SK-N-SH treated with all-trans-retinoic acid at 6 μM for 48 hours (cell line): ENCODE results near the gene DIPK1B.

ENCODE experiments used
- ATAC-seq: fragments of 200-7000 bp; cut with Tn5 transposase; 3 replicates; pipeline ENCODE4 v1.9.1; 2020; ENCODE audit warnings: mild to moderate bottlenecking, moderate library complexity
- ARNTL ChIP-seq: fragments of 450-650 bp; formaldehyde crosslinking; IDR thresholded peaks from 2 replicates; pipeline ENCODE4 v1.5.0; 2020; ENCODE audit warnings: low read depth, mild to moderate bottlenecking, moderate library complexity, borderline replicate concordance
- BACH2 ChIP-seq: fragments of 250-450 bp; sonication (Bioruptor Pico); IDR thresholded peaks from 2 replicates; pipeline ENCODE4 v1.9.0; 2021; ENCODE audit warnings: mild to moderate bottlenecking, borderline replicate concordance
- CREB5 ChIP-seq: fragments of 250-450 bp; sonication (Bioruptor Pico); IDR thresholded peaks from 2 replicates; pipeline ENCODE4 v1.5.1; 2020; ENCODE audit warnings: low read depth, mild to moderate bottlenecking, moderate library complexity
- CSDC2 ChIP-seq: fragments of 250-450 bp; sonication (Bioruptor Pico); IDR thresholded peaks from 2 replicates; pipeline ENCODE4 v1.5.0; 2020; ENCODE audit warnings: mild to moderate bottlenecking, moderate library complexity
- CSRNP3 ChIP-seq: fragments of 250-450 bp; sonication (Bioruptor Pico); IDR thresholded peaks from 2 replicates; pipeline ENCODE4 v1.5.1; 2021; ENCODE audit warnings: mild to moderate bottlenecking, moderate library complexity
- ESRRG ChIP-seq: fragments of 250-450 bp; sonication (Bioruptor Pico); IDR thresholded peaks from 2 replicates; pipeline ENCODE4 v1.6.1; 2021; ENCODE audit warnings: mild to moderate bottlenecking
- ISL1 ChIP-seq: fragments of 250-450 bp; sonication (Bioruptor Pico); IDR thresholded peaks from 2 replicates; pipeline ENCODE4 v2.1.2; 2022; ENCODE audit warnings: mild to moderate bottlenecking, moderate library complexity
- OSR1 ChIP-seq: fragments of 250-450 bp; sonication (Bioruptor Pico); IDR thresholded peaks from 2 replicates; pipeline ENCODE4 v1.8.0; 2022; ENCODE audit warnings: moderate library complexity, mild to moderate bottlenecking, inconsistent platforms
- POU6F1 ChIP-seq: fragments of 250-450 bp; sonication (Bioruptor Pico); IDR thresholded peaks from 2 replicates; pipeline ENCODE4 v1.8.0; 2021; ENCODE audit warnings: low read depth, mild to moderate bottlenecking, moderate library complexity, borderline replicate concordance
- SNAI2 ChIP-seq: fragments of 250-450 bp; sonication (Bioruptor Pico); IDR thresholded peaks from 2 replicates; pipeline ENCODE4 v1.5.0; 2020; ENCODE audit warnings: mild to moderate bottlenecking, moderate library complexity
- TCF4 ChIP-seq: fragments of 250-450 bp; sonication (Bioruptor Pico); IDR thresholded peaks from 2 replicates; pipeline ENCODE4 v1.8.0; 2021; ENCODE audit warnings: mild to moderate bottlenecking, moderate library complexity, borderline replicate concordance
- TOX ChIP-seq: fragments of 250-450 bp; sonication (Bioruptor Pico); IDR thresholded peaks from 2 replicates; pipeline ENCODE4 v1.8.0; 2021; ENCODE audit warnings: mild to moderate bottlenecking, moderate library complexity, borderline replicate concordance
- TSHZ2 ChIP-seq: fragments of 250-450 bp; sonication (Bioruptor Pico); IDR thresholded peaks from 2 replicates; pipeline ENCODE4 v1.5.0; 2020; ENCODE audit warnings: mild to moderate bottlenecking, moderate library complexity
- ZFP3 ChIP-seq: fragments of 250-450 bp; sonication (Bioruptor Pico); IDR thresholded peaks from 2 replicates; pipeline ENCODE4 v1.5.0; 2020; ENCODE audit warnings: mild to moderate bottlenecking, moderate library complexity
- ZNF70 ChIP-seq: fragments of 450-650 bp; formaldehyde crosslinking; IDR thresholded peaks from 2 replicates; pipeline ENCODE4 v1.5.0; 2020; ENCODE audit warnings: mild to moderate bottlenecking, moderate library complexity
- ZNF8 ChIP-seq: fragments of 450-650 bp; formaldehyde crosslinking; IDR thresholded peaks from 2 replicates; pipeline ENCODE4 v1.5.0; 2020; ENCODE audit warnings: mild to moderate bottlenecking, moderate library complexity

Gene DIPK1B

GRCh38 chr9:136665111-136665703, 47.2 kb upstream of the DIPK1B start:
- ATAC-seq, result peak; percentile 46
- TF ChIP-seq CSDC2 (no peak), TCF4 (CRISPR knock-in tag) (no peak), TSHZ2 (no peak), CSRNP3 (no peak), ZNF70 (CRISPR knock-in tag) (no peak), BACH2 (CRISPR knock-in tag) (no peak), OSR1 (CRISPR knock-in tag) (no peak), ISL1 (CRISPR knock-in tag) (no peak), ZFP3 (CRISPR knock-in tag) (no peak), ARNTL (CRISPR knock-in tag) (no peak)
- TF ChIP-seq, all 23 proteins: peak for 0

GRCh38 chr9:136665704-136666371, 46.5 kb upstream of the DIPK1B start:
- no peak for ATAC-seq
- TF ChIP-seq SNAI2 (no peak), POU6F1 (CRISPR knock-in tag) (no peak), ARNTL (CRISPR knock-in tag) (no peak), ZNF8 (no peak), CREB5 (no peak)
- TF ChIP-seq, all 23 proteins: peak for 0

- TF ChIP-seq CREB5 (no peak), ESRRG (no peak), ZNF8 (no peak), POU6F1 (CRISPR knock-in tag) (no peak), BACH2 (CRISPR knock-in tag) (no peak), ARNTL (CRISPR knock-in tag) (no peak), TOX (CRISPR knock-in tag) (no peak), OSR1 (CRISPR knock-in tag) (no peak)
- no peak for ATAC-seq
Observed at GRCh38 chr9:136666372-136667213, 45.8 kb upstream of the DIPK1B start.
